Keratinocyte (primary cell): ENCODE data around the gene TEKT5. TPM values are rescaled to one million over a fixed set of nuclear protein-coding genes. Genes with fewer than 3 reads are reported as not detected.
"Not testable (repeated sequence)": the region's sequence is repeated elsewhere in the genome, so short reads cannot be mapped to it uniquely, and the experiment has no call there.

Experiments
- DNase-seq: peaks from one replicate; pipeline ENCODE4 v3.0.0-alpha.2; 2011; ENCODE audit warnings: low read depth, missing footprints, low spot score
- FAIRE-seq: peaks from 2 replicates; lab custom pipeline; 2011; peaks lifted over from hg19 to GRCh38; lab: Jason Lieb, UNC
- H2AFZ ChIP-seq: 2 replicates; pipeline ENCODE4 v1.6.0; 2012; ENCODE audit warnings: low read length, control low read depth, inconsistent platforms; ENCODE audit not compliant: control insufficient read depth
- H3K27ac ChIP-seq: 2 replicates; pipeline ENCODE4 v1.5.1; 2011; ENCODE audit warnings: low read length; ENCODE audit not compliant: control insufficient read depth, insufficient read depth
- H3K27me3 ChIP-seq: 3 replicates; pipeline ENCODE4 v1.6.0; 2011; ENCODE audit warnings: low read length; ENCODE audit not compliant: control insufficient read depth, insufficient read depth; ENCODE audit errors: extremely low read depth
- H3K36me3 ChIP-seq, 2 experiments: 2 replicates in 1 of 2; 3 replicates in 1 of 2; pipeline ENCODE4 v1.5.1; 2011; ENCODE audit warnings: low read length in 2 of 2, mild to moderate bottlenecking in 1 of 2; ENCODE audit not compliant: control insufficient read depth in 2 of 2, insufficient read depth in 2 of 2; ENCODE audit errors: extremely low read depth in 1 of 2
- H3K4me1 ChIP-seq: 3 replicates; pipeline ENCODE4 v1.5.1; 2011; ENCODE audit warnings: low read length; ENCODE audit not compliant: control insufficient read depth, insufficient read depth; ENCODE audit errors: extremely low read depth
- H3K4me2 ChIP-seq: 3 replicates; pipeline ENCODE4 v1.6.0; 2011; ENCODE audit warnings: low read depth, low read length; ENCODE audit not compliant: control insufficient read depth, insufficient read depth; ENCODE audit errors: extremely low read depth
- H3K4me3 ChIP-seq, 3 experiments: fragments of 200-600 bp in 1 of 3; sonication (generic) in 1 of 3; 2 replicates in 2 of 3; 3 replicates in 1 of 3; pipeline ENCODE4 v1.5.1; 2011 to 2016; ENCODE audit warnings: low read length in 3 of 3, mild to moderate bottlenecking in 3 of 3, control low read depth in 2 of 3, inconsistent platforms in 1 of 3, low read depth in 1 of 3, mixed read lengths in 1 of 3, mixed run types in 1 of 3, moderate library complexity in 1 of 3; ENCODE audit not compliant: control insufficient read depth in 2 of 3, insufficient read depth in 2 of 3; ENCODE audit errors: extremely low read depth in 1 of 3
- H3K79me2 ChIP-seq: 2 replicates; pipeline ENCODE4 v1.6.0; 2012; ENCODE audit warnings: low read length; ENCODE audit not compliant: control insufficient read depth, insufficient read depth
- H3K9ac ChIP-seq: 3 replicates; pipeline ENCODE4 v1.6.0; 2011; ENCODE audit warnings: low read length; ENCODE audit not compliant: control insufficient read depth, insufficient read depth; ENCODE audit errors: extremely low read depth
- H3K9me1 ChIP-seq: 3 replicates; pipeline ENCODE4 v1.6.0; 2011; ENCODE audit warnings: low read length; ENCODE audit not compliant: control insufficient read depth, insufficient read depth; ENCODE audit errors: extremely low read depth
- H3K9me3 ChIP-seq: 2 replicates; pipeline ENCODE4 v1.5.1; 2012; ENCODE audit warnings: low read depth, low read length; ENCODE audit not compliant: control insufficient read depth
- H4K20me1 ChIP-seq: 3 replicates; pipeline ENCODE4 v1.6.0; 2011; ENCODE audit warnings: low read length; ENCODE audit not compliant: control insufficient read depth, insufficient read depth; ENCODE audit errors: extremely low read depth
- EZH2 ChIP-seq: IDR thresholded peaks from one replicate; pipeline ENCODE4 v1.6.1; 2012; ENCODE audit warnings: inconsistent platforms, mild to moderate bottlenecking, low read length, moderate library complexity
- dilution Hi-C: fragments of 300-500 bp; cut with MboI; formaldehyde crosslinking; loops from one replicate; pipeline ENCODE4 v1.7.0; 2020; ENCODE audit warnings: low sequenced_read_pairs; ENCODE audit not compliant: extremely low pct_ligation_motif_present
- polyA plus RNA-seq, 5 experiments: library from polyadenylated mRNA; depleted of rRNA in 3 of 5; stranded (reverse) in 3 of 5; stranded (forward) in 1 of 5; unstranded in 1 of 5; fragments of >200 nt; gene quantifications; 1 replicate in 1 of 5; 2 replicates in 3 of 5; 3 replicates in 1 of 5; pipeline versions ENCODE4 v1.2.1 to v1.2.3, GENCODE V29; 2011 to 2012; ENCODE audit warnings: missing spikeins in 2 of 5, low read depth in 1 of 5, low replicate concordance in 1 of 5
- TF ChIP-seq, protein P1 (sequence below), 3 experiments: IDR thresholded peaks in 1 of 3; conservative IDR thresholded peaks in 1 of 3; optimal IDR thresholded peaks in 1 of 3; 2 replicates in 2 of 3; 3 replicates in 1 of 3; pipeline versions ENCODE3 to v1.5.1; 2011; ENCODE audit warnings: low read length in 3 of 3, mild to moderate bottlenecking in 3 of 3, moderate library complexity in 2 of 3, control low read depth in 1 of 3, inconsistent platforms in 1 of 3; ENCODE audit not compliant: insufficient read depth in 2 of 3; ENCODE audit errors: extremely low read depth in 1 of 3

The TEKT5 gene
- polyA plus RNA-seq, 1 donor (not counting 4 experiments of a cell fraction or from before 2014, with no cell fraction given) = not detected

DNA sequence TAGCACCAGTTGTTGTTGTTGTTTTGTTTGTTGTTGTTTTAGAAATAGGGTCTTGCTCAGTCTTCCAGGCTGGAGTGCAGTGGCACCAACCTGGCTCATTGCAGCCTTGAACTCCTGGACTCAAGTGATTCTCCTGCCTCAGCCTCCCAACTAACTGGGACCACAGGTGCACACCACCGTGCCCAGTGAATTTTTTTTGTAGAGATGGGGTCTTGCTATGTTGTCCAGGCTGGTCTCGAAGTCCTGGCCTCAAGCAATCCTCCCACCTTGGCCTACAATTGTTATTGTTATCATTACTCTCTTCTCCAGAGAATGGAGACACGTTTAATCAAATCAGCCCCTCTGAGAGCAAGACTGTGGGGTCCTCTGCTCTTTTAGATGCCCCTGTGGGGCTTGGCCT is 71.7 kb downstream of the TEKT5 start:
- H3K9me1 ChIP-seq = no peaks in the 10 kb centered on the region
- DNase-seq (no peak), FAIRE-seq (no peak)
- no peaks in the 10 kb centered on the region for H3K36me3 ChIP-seq
- H2AFZ ChIP-seq = no peak overlapping the region
- peaks cover 17% of the 10 kb centered on the region for H3K4me1 ChIP-seq
- dilution Hi-C loops = no loop called here
- no peak overlapping the region for H3K9ac ChIP-seq
- H3K4me2 ChIP-seq = no peak overlapping the region
- no peaks in the 10 kb centered on the region for H3K79me2 ChIP-seq
- no peaks in the 10 kb centered on the region for H3K27me3 ChIP-seq
- no peak overlapping the region for H3K4me3 ChIP-seq
- TF ChIP-seq EZH2 = no peak
- H4K20me1 ChIP-seq = no peaks in the 10 kb centered on the region
- no peak overlapping the region for H3K27ac ChIP-seq
- no peaks in the 10 kb centered on the region for H3K9me3 ChIP-seq

DNA sequence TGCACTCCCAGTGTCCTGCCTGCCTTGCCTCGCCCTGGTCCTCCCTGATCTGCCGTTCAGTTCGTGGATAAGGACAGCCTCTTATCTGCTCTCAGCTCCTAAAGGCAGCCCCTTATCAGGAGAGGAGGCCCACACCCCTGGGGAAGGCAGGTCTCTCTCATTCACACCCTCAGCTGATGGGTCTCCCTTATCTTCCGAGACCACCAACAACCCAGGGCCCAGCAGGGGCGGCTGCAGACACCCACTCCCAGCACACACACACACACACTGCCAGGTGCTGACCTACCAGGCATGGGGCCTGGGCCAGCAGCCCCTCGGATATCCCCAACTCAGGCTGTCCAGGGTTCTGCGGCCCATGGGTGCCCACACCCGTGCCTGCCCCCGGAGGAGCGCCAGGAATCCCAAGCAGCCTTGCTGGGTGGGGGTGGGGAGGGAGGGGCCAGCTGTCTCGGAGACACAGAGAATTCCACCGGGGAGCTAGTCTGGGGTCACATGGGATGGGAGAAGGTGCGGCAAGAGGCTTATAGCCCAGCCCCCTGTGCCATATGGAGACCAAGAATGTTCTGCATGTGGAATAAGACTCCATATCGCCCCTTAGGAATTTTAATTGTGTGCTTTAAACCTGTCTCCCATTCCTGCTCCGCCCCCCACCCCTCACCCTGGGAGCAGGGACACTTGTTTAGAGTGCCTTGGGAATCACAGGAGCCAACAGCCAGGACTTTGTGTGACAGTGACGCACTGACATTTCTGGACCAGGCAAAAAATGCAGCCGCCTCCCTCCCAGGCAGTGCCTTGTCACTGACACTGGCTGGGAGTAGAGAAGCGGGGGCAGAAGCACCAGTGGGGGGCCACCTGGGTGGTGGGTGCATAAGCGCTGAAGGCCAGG is 72.5 kb downstream of the TEKT5 start:
- H2AFZ ChIP-seq = no peak overlapping the region
- no peaks in the 10 kb centered on the region for H3K79me2 ChIP-seq
- H3K9ac ChIP-seq = no peak overlapping the region
- FAIRE-seq (no peak), DNase-seq (no peak)
- no peaks in the 10 kb centered on the region for H4K20me1 ChIP-seq
- H3K4me2 ChIP-seq = no peak overlapping the region
- dilution Hi-C loops = no loop called here
- no peaks in the 10 kb centered on the region for H3K27me3 ChIP-seq
- no peak overlapping the region for H3K27ac ChIP-seq
- H3K9me1 ChIP-seq = no peaks in the 10 kb centered on the region
- TF ChIP-seq EZH2 = no peak
- TF ChIP-seq, protein P1, sequence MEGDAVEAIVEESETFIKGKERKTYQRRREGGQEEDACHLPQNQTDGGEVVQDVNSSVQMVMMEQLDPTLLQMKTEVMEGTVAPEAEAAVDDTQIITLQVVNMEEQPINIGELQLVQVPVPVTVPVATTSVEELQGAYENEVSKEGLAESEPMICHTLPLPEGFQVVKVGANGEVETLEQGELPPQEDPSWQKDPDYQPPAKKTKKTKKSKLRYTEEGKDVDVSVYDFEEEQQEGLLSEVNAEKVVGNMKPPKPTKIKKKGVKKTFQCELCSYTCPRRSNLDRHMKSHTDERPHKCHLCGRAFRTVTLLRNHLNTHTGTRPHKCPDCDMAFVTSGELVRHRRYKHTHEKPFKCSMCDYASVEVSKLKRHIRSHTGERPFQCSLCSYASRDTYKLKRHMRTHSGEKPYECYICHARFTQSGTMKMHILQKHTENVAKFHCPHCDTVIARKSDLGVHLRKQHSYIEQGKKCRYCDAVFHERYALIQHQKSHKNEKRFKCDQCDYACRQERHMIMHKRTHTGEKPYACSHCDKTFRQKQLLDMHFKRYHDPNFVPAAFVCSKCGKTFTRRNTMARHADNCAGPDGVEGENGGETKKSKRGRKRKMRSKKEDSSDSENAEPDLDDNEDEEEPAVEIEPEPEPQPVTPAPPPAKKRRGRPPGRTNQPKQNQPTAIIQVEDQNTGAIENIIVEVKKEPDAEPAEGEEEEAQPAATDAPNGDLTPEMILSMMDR (optimal IDR thresholded peaks at IDR 0.05 in 1 of 3, IDR thresholded peaks at IDR 0.05 in 1 of 3, conservative IDR thresholded peaks at IDR 0.05 in 1 of 3; ENCODE audit: extremely low read depth in 1 of 3, insufficient read depth in 2 of 3, low read length in 3 of 3) = no peak
- H3K36me3 ChIP-seq = no peaks in the 10 kb centered on the region
- no peak overlapping the region for H3K4me3 ChIP-seq
- H3K4me1 ChIP-seq = peaks cover 25% of the 10 kb centered on the region
- H3K9me3 ChIP-seq = no peaks in the 10 kb centered on the region

- peaks cover 33% of the 10 kb centered on the region for H3K4me1 ChIP-seq
- H4K20me1 ChIP-seq, H3K9me3 ChIP-seq, FAIRE-seq, H3K36me3 ChIP-seq, dilution Hi-C loops, H3K4me3 ChIP-seq, H3K27me3 ChIP-seq, H3K9me1 ChIP-seq, H2AFZ ChIP-seq, H3K79me2 ChIP-seq, DNase-seq, H3K27ac ChIP-seq, H3K4me2 ChIP-seq, H3K9ac ChIP-seq: not testable (repeated sequence)
Observed at GRCh38 chr16:10621216-10621949, 73.3 kb downstream of the TEKT5 start.
